Upper lobe of left lung (tissue), 4 donors: ENCODE results near the gene ZNF594.

Experiments used
- EP300 ChIP-seq, 4 donors: sonication (generic); formaldehyde crosslinking; IDR thresholded peaks; one replicate each; pipeline ENCODE4 v1.5.1; 2017; ENCODE audit warnings: antibody characterized with exemption in 4 of 4, control low read depth in 2 of 4
- POLR2A ChIP-seq, 4 donors: fragments of 450-650 bp; IDR thresholded peaks; one replicate each; pipeline ENCODE4 v1.5.1; 2016 to 2017; ENCODE audit warnings: antibody characterized with exemption in 4 of 4, mild to moderate bottlenecking in 2 of 4
- POLR2AphosphoS5 ChIP-seq, 2 donors: sonication (generic); formaldehyde crosslinking; IDR thresholded peaks; one replicate each; pipeline ENCODE4 v1.5.1; 2017; ENCODE audit warnings: antibody characterized with exemption in 2 of 2
- TF ChIP-seq, protein P1 (sequence below), 6 experiments: fragments of 450-650 bp in 4 of 6; fragments of 200-600 bp in 2 of 6; sonication (generic) in 2 of 6; IDR thresholded peaks; one replicate each; pipeline ENCODE4 v1.5.1; 2016 to 2019; ENCODE audit warnings: antibody characterized with exemption in 6 of 6

DNA sequence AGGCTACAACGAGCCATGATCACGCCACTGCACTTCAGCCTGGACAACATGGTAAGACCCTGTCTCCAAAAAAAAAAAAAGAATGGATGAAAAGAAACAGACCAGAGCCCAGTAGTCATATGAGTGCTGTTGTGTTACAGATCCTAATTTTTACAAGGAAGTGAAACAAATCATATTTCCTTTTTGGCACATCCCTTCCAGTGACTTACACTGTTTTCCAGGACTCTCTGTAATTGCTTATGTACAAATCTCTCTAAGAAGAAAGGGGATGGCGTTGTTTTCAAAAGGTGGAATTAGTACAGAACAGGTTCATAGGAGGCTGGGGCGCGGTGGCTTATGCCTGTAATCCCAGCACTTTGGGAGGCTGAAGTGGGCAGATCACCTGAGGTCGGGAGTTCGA is 19.8 kb upstream of the ZNF594 start:
- TF ChIP-seq, protein P1, sequence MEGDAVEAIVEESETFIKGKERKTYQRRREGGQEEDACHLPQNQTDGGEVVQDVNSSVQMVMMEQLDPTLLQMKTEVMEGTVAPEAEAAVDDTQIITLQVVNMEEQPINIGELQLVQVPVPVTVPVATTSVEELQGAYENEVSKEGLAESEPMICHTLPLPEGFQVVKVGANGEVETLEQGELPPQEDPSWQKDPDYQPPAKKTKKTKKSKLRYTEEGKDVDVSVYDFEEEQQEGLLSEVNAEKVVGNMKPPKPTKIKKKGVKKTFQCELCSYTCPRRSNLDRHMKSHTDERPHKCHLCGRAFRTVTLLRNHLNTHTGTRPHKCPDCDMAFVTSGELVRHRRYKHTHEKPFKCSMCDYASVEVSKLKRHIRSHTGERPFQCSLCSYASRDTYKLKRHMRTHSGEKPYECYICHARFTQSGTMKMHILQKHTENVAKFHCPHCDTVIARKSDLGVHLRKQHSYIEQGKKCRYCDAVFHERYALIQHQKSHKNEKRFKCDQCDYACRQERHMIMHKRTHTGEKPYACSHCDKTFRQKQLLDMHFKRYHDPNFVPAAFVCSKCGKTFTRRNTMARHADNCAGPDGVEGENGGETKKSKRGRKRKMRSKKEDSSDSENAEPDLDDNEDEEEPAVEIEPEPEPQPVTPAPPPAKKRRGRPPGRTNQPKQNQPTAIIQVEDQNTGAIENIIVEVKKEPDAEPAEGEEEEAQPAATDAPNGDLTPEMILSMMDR (IDR thresholded peaks at IDR 0.05), result no peak
- no peak for TF ChIP-seq EP300 (IDR thresholded peaks at IDR 0.05)
- no peak for TF ChIP-seq POLR2A (IDR thresholded peaks at IDR 0.05)
- no peak for TF ChIP-seq POLR2AphosphoS5 (IDR thresholded peaks at IDR 0.05)
